ENCODE data around the gene CDH13. TPM values are rescaled to one million over a fixed set of nuclear protein-coding genes. Genes with fewer than 3 reads are reported as not detected.

CDH13 gene
- polyA plus RNA-seq, 1 donor from 2014 or later = 3.2 TPM

DNA sequence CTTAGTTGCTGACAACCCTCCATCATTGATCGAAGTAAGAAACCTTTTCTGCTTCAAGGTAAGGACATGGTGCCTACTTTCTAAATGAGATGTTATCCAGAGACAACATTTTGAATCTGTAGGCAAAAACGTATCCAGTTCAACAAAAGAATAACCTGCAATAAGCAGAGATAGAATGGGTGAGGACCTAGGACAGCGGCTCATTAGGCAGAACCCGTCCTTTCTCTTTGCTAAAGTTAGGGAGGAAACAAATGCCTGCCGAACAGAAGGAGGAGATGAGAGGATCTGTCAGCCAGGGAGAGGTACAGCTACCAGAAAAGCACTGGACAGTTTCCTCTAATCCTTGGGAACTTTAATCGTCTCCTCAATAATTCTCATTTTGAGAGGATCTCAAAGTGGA, 183.3 kb downstream of the CDH13 start:
- H3F3A ChIP-seq (ENCODE audit: insufficient read depth, low read length, poor library complexity, severe bottlenecking) = no peaks in the 10 kb centered on the region
- TF ChIP-seq SMC3 (conservative IDR thresholded peaks at IDR 0.05; ENCODE audit: poor library complexity) (no peak), RAD21 (conservative IDR thresholded peaks at IDR 0.05) (no peak), POLR2AphosphoS5 (IDR thresholded peaks at IDR 0.05) (no peak), MXI1 (conservative IDR thresholded peaks at IDR 0.05; ENCODE audit: poor library complexity, severe bottlenecking) (no peak), TAF1 (IDR thresholded peaks at IDR 0.05; ENCODE audit: low read depth) (no peak), REST (IDR thresholded peaks at IDR 0.05; ENCODE audit: borderline replicate concordance) (no peak), EZH2 (IDR thresholded peaks at IDR 0.05; ENCODE audit: borderline replicate concordance, insufficient read depth, low read length, poor library complexity, severe bottlenecking) (no peak), EP300 (conservative IDR thresholded peaks at IDR 0.05; ENCODE audit: poor library complexity, severe bottlenecking) (no peak), CTCF (IDR thresholded peaks at IDR 0.05; ENCODE audit: poor library complexity, severe bottlenecking) (no peak)
- H3K9me2 ChIP-seq (ENCODE audit: insufficient read depth, low read length) = no peaks in the 10 kb centered on the region
- H4K20me1 ChIP-seq (ENCODE audit: insufficient read depth) = no peaks in the 10 kb centered on the region
- no peak overlapping the region for H3K27ac ChIP-seq (ENCODE audit: low read length)
- H3K4me3 ChIP-seq (ENCODE audit: low read length) = no peak overlapping the region
- H3K36me3 ChIP-seq (ENCODE audit: insufficient read depth, low read length) = no peaks in the 10 kb centered on the region
- no peaks in the 10 kb centered on the region for H3K9me3 ChIP-seq (ENCODE audit: low read length)
- H3K4me2 ChIP-seq (ENCODE audit: low read length) = no peak overlapping the region
- H3K79me2 ChIP-seq (replicated peaks; ENCODE audit: insufficient read depth, low read length) = no peaks in the 10 kb centered on the region
- no peak overlapping the region for H3K9ac ChIP-seq (ENCODE audit: low read length)
- no peak overlapping the region for H2AFZ ChIP-seq (ENCODE audit: low read depth, low read length)
- H3K27me3 ChIP-seq (ENCODE audit: insufficient read depth, low read depth, low read length) = no peaks in the 10 kb centered on the region

GRCh38 chr16:82814059-82814458, 187.3 kb downstream of the CDH13 start:
- no peak overlapping the region for H3K27ac ChIP-seq (ENCODE audit: low read length)
- TF ChIP-seq TAF1 (IDR thresholded peaks at IDR 0.05; ENCODE audit: low read depth) (no peak), RAD21 (conservative IDR thresholded peaks at IDR 0.05) (no peak), MXI1 (conservative IDR thresholded peaks at IDR 0.05; ENCODE audit: poor library complexity, severe bottlenecking) (no peak), REST (IDR thresholded peaks at IDR 0.05; ENCODE audit: borderline replicate concordance) (no peak), POLR2AphosphoS5 (IDR thresholded peaks at IDR 0.05) (no peak), SMC3 (conservative IDR thresholded peaks at IDR 0.05; ENCODE audit: poor library complexity) (no peak), EP300 (conservative IDR thresholded peaks at IDR 0.05; ENCODE audit: poor library complexity, severe bottlenecking) (no peak), EZH2 (IDR thresholded peaks at IDR 0.05; ENCODE audit: borderline replicate concordance, insufficient read depth, low read length, poor library complexity, severe bottlenecking) (no peak), CTCF (IDR thresholded peaks at IDR 0.05; ENCODE audit: poor library complexity, severe bottlenecking) (no peak)
- no peaks in the 10 kb centered on the region for H3K27me3 ChIP-seq (ENCODE audit: insufficient read depth, low read depth, low read length)
- H3K79me2 ChIP-seq (replicated peaks; ENCODE audit: insufficient read depth, low read length) = no peaks in the 10 kb centered on the region
- no peaks in the 10 kb centered on the region for H3K9me2 ChIP-seq (ENCODE audit: insufficient read depth, low read length)
- H3K9me3 ChIP-seq (ENCODE audit: low read length) = no peaks in the 10 kb centered on the region
- no peak overlapping the region for H3K9ac ChIP-seq (ENCODE audit: low read length)
- no peak overlapping the region for H2AFZ ChIP-seq (ENCODE audit: low read depth, low read length)
- H3K36me3 ChIP-seq (ENCODE audit: insufficient read depth, low read length) = no peaks in the 10 kb centered on the region
- no peaks in the 10 kb centered on the region for H4K20me1 ChIP-seq (ENCODE audit: insufficient read depth)
- no peak overlapping the region for H3K4me2 ChIP-seq (ENCODE audit: low read length)
- H3K4me3 ChIP-seq (ENCODE audit: low read length) = no peak overlapping the region
- no peaks in the 10 kb centered on the region for H3F3A ChIP-seq (ENCODE audit: insufficient read depth, low read length, poor library complexity, severe bottlenecking)

All from neural cell (in vitro differentiated cells).